T-helper 1 cell treated with Interleukin-12 subunit alpha and Interleukin-12 subunit beta and Interleukin-4 antibody, amounts not matched to agents 30 μg/mL and 1 μg/mL, for 36 hours (primary cell): ENCODE results near the gene FABP6.

Experiments
- H3K27ac Mint-ChIP-seq: one replicate; pipeline ENCODE4 v1.8.0; 2021; ENCODE audit warnings: mild to moderate bottlenecking, mixed read lengths
- H3K27me3 Mint-ChIP-seq: one replicate; pipeline ENCODE4 v1.8.0; 2021; ENCODE audit warnings: low read depth, mixed read lengths
- H3K36me3 Mint-ChIP-seq: one replicate; pipeline ENCODE4 v1.8.0; 2021; ENCODE audit warnings: low read depth, mixed read lengths
- H3K4me1 Mint-ChIP-seq: one replicate; pipeline ENCODE4 v1.8.0; 2021; ENCODE audit warnings: low read depth, mixed read lengths
- H3K4me3 Mint-ChIP-seq: one replicate; pipeline ENCODE4 v1.8.0; 2021; ENCODE audit warnings: mild to moderate bottlenecking, moderate library complexity, mixed read lengths
- H3K9me3 Mint-ChIP-seq: one replicate; pipeline ENCODE4 v1.8.0; 2021; ENCODE audit warnings: mixed read lengths

Gene FABP6

DNA sequence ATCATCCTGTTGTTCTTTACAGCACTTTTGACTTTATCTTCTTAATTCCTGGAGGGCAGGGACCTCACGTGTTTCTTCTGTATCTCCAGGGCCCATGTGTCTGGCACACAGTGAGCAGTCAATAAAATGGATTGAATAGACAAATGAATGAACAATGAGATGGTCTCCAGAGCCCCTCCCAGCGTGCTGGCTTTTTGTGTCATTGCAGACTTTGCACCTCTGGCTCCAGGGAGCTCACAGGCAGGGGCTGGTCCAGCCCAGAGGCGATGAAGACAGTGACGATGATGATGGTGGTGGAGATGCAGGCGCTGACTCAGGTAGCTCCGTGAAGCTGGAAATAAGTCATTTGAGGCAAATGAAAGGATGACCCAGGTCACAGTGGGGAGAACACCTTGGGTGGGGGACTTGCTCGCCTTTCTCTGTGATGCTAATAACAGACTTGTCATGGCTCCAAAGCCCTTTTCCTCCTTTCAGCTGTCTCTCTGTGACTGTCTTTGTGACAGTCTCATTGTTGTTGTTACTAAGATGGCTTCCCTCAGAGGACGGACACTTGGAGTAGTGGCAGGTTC, 30.4 kb upstream of the FABP6 start:
- Mint-ChIP-seq H3K36me3 (no peaks in the 10 kb centered on the region), H3K27ac (no peak overlapping the region), H3K4me1 (peaks cover 2% of the 10 kb centered on the region), H3K27me3 (peaks cover 7% of the 10 kb centered on the region), H3K9me3 (no peaks in the 10 kb centered on the region), H3K4me3 (no peak overlapping the region)

GRCh38 chr5:160199410-160199911, 29.8 kb upstream of the FABP6 start:
- Mint-ChIP-seq H3K4me1 (peaks cover 2% of the 10 kb centered on the region), H3K9me3 (no peaks in the 10 kb centered on the region), H3K4me3 (peak overlapping the region; percentile 66), H3K36me3 (no peaks in the 10 kb centered on the region), H3K27me3 (peaks cover 7% of the 10 kb centered on the region), H3K27ac (no peak overlapping the region)

- Mint-ChIP-seq H3K27ac (no peak overlapping the region), H3K36me3 (no peaks in the 10 kb centered on the region), H3K4me3 (no peak overlapping the region), H3K27me3 (no peaks in the 10 kb centered on the region), H3K4me1 (no peaks in the 10 kb centered on the region), H3K9me3 (no peaks in the 10 kb centered on the region)
These were observed 22.2 kb upstream of the FABP6 start for GRCh38 chr5:160207061-160207460.

DNA sequence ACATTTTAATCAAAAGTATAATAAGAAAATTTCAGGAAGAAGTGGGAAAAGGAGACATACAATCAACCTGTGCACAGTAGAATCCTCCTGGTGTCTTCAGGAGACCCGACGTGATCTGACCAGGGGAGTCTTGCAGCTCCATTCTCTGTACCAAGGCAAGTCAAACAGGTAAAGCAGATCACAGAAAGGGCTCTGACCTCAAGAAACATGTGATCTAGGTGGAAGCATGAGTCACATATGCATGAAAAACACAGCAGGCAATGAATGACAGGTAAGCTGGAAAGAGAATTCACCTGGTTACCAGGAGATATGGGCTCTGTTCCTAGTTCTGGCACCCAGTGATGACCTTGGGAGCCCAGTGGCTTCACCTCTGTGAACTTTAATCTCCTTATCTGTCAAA, 19.4 kb upstream of the FABP6 start:
- Mint-ChIP-seq H3K27ac (no peak overlapping the region), H3K9me3 (no peaks in the 10 kb centered on the region), H3K36me3 (no peaks in the 10 kb centered on the region)

DNA sequence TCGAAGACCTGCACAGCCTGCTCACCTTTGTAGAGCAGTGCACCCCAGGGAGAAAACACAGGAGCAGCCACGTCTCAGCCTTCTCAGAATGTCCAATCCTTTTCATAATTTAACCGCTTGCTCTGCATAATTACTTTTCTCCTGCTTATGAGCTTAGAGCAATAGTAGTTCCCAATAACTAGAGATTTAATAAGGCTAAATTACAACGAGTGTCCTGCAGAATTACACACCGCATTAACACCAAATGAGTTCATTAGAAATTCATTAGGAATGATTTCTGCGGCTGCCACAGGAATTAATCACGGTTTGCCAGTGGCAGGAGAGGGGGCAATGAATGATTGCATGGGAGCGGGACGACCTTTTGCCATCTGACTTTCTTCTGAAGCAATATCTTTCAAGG, 18.7 kb upstream of the FABP6 start:
- no peaks in the 10 kb centered on the region for H3K36me3 Mint-ChIP-seq
- no peak overlapping the region for H3K27ac Mint-ChIP-seq
- no peak overlapping the region for H3K4me3 Mint-ChIP-seq
- H3K9me3 Mint-ChIP-seq = no peaks in the 10 kb centered on the region
- no peaks in the 10 kb centered on the region for H3K27me3 Mint-ChIP-seq
- H3K4me1 Mint-ChIP-seq = no peaks in the 10 kb centered on the region

More for the DNA sequence above, 19.4 kb upstream of the FABP6 start:
- no peaks in the 10 kb centered on the region for H3K27me3 Mint-ChIP-seq
- no peaks in the 10 kb centered on the region for H3K4me1 Mint-ChIP-seq
- no peak overlapping the region for H3K4me3 Mint-ChIP-seq

DNA sequence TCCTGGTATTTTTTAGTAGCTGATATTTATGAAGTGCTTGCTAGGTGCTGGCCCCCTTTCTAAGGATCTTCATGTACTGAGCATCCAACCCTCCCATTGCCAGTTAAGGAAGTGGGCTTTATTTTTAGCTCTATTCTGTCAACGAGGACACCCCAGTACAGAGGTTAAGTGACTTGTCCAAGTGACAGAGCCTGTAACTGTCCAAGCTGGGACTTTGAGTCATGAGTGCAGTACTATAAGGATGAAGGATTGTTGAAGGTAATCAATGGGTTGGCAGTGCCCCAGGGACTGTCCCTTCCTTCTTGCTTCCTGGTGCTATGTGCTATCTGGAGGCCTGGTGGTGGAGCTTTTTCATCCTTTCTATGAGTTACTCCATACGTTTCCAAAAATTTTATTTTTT, 18.0 kb upstream of the FABP6 start:
- Mint-ChIP-seq H3K27me3 (no peaks in the 10 kb centered on the region), H3K9me3 (no peaks in the 10 kb centered on the region), H3K27ac (no peak overlapping the region), H3K4me1 (no peaks in the 10 kb centered on the region), H3K36me3 (no peaks in the 10 kb centered on the region), H3K4me3 (no peak overlapping the region)

- Mint-ChIP-seq H3K27me3 (no peaks in the 10 kb centered on the region), H3K4me3 (no peak overlapping the region), H3K4me1 (no peaks in the 10 kb centered on the region), H3K27ac (no peak overlapping the region), H3K9me3 (no peaks in the 10 kb centered on the region), H3K36me3 (no peaks in the 10 kb centered on the region)
These were observed 15.8 kb upstream of the FABP6 start for GRCh38 chr5:160213537-160213936.

- Mint-ChIP-seq H3K9me3 (no peaks in the 10 kb centered on the region), H3K36me3 (no peaks in the 10 kb centered on the region), H3K4me1 (no peaks in the 10 kb centered on the region), H3K4me3 (no peak overlapping the region), H3K27me3 (no peaks in the 10 kb centered on the region), H3K27ac (no peak overlapping the region)
These were observed 9.9 kb upstream of the FABP6 start for GRCh38 chr5:160219356-160219755.

DNA sequence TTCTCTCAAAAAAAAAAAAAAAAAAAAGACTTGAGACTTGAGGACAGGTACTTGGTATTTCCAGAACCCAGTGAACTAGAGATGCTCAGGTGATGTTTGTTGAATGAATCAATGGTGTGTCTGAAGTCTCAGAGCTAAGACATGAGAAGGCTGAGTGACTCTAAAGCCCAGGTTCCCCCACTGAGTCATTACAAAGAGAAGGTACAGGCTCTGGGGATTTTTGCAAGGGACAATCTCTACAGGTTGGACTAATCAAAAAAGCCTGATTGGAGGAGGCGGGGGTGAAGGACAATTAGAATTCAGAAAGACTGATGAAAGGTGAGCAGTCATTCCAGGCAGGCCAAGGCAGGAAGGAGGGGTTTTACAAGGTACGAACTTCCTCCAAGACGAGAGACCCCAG, 8.2 kb upstream of the FABP6 start:
- Mint-ChIP-seq H3K27me3 (no peaks in the 10 kb centered on the region), H3K36me3 (no peaks in the 10 kb centered on the region), H3K27ac (no peak overlapping the region), H3K4me1 (no peaks in the 10 kb centered on the region), H3K4me3 (no peak overlapping the region), H3K9me3 (no peaks in the 10 kb centered on the region)

- H3K36me3 Mint-ChIP-seq = no peaks in the 10 kb centered on the region
- no peak overlapping the region for H3K27ac Mint-ChIP-seq
- H3K27me3 Mint-ChIP-seq = no peaks in the 10 kb centered on the region
- H3K4me3 Mint-ChIP-seq = no peak overlapping the region
- no peaks in the 10 kb centered on the region for H3K9me3 Mint-ChIP-seq
- peaks cover 1% of the 10 kb centered on the region for H3K4me1 Mint-ChIP-seq
These were observed 2.3 kb upstream of the FABP6 start for GRCh38 chr5:160227012-160227411.

DNA sequence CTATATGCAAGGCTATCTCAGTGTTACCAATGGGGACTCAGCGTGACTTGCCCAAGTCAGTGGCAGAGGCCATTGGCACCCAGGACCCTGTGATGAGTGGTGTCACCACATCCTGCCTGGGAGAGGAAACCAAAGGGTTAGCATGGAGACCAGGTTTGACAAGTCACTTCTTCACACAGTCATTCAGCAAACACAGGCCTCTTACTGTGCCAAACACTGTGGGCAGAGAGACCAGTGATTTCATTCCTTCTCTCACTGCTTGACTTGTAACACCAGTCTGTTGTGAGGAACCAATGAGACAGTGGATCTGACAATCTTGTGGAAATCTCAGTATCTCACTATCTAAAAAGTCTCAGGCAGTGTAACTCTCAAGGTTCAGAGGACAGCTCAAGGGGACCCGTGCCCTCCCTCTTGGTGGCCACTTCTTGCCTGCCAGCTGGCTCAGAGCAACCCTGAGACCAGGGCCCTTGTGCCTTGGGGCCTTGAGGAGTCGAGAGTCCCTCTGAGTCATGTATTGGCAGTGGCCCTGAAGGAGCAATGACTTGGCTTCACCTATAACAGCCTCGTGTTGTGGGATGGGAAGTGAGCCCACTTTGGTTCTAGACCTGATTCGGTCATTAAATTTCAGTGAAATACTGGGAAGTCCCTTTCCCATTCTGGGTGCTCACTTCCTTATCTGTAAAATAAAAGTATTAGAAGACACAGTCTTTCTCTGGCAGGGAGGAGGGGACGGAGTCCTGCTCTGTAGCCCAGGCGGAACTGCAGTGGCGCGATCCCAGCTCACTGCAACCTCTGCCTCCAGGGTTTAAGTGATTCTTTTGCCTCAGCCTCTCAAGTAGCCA, 1.6 kb downstream of the FABP6 start:
- no peak overlapping the region for H3K4me3 Mint-ChIP-seq
- no peaks in the 10 kb centered on the region for H3K9me3 Mint-ChIP-seq
- peaks cover 2% of the 10 kb centered on the region for H3K4me1 Mint-ChIP-seq
- H3K27me3 Mint-ChIP-seq = no peaks in the 10 kb centered on the region
- H3K36me3 Mint-ChIP-seq = no peaks in the 10 kb centered on the region
- no peak overlapping the region for H3K27ac Mint-ChIP-seq

- Mint-ChIP-seq H3K27ac (no peak overlapping the region), H3K27me3 (no peaks in the 10 kb centered on the region), H3K4me1 (peaks cover 2% of the 10 kb centered on the region), H3K9me3 (no peaks in the 10 kb centered on the region), H3K4me3 (no peak overlapping the region), H3K36me3 (no peaks in the 10 kb centered on the region)
These were observed 2.6 kb downstream of the FABP6 start for GRCh38 chr5:160231783-160232342.

DNA sequence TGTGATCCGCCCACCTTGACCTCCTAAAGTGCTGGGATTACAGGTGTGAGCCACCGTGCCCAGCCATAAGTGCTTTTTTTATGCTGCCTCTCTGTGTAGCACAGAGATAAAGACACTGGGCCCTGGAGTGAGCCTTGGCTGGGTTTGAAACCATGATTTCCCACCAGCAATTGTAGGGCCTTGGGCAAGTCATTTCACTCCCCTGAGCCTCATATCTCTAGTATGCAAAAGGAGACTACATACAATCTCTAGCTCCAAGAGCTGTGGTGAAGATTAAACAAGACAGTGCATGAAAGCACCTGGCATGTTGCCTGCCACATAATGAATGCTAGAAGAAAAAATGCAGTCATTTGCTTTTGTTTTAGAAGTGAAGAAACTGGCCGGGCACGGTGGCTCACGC, 3.9 kb downstream of the FABP6 start:
- Mint-ChIP-seq H3K27me3 (no peaks in the 10 kb centered on the region), H3K4me1 (peaks cover 2% of the 10 kb centered on the region), H3K27ac (no peak overlapping the region), H3K36me3 (no peaks in the 10 kb centered on the region), H3K9me3 (no peaks in the 10 kb centered on the region), H3K4me3 (no peak overlapping the region)

DNA sequence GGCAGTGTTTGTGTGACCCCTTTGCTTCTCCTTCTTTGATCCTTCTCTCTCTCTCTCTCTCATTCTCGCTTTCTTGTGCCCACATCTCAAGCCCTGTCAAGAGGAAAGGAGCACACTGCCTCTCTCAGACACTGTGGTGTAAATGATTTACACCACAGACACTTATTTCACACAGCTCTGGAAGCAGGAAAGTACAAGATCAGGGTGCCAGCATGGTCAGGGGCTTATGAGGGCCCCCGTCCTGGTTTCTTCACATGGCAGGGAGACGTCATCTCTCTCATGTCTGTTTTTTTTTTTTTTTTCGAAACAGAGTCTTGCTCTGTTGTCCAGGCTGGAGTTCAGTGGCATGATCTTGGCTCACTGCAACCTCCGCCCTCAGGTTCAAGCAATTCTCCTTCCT, 6.4 kb downstream of the FABP6 start:
- Mint-ChIP-seq H3K27ac (no peak overlapping the region), H3K4me1 (peaks cover 2% of the 10 kb centered on the region), H3K27me3 (no peaks in the 10 kb centered on the region), H3K36me3 (no peaks in the 10 kb centered on the region), H3K9me3 (no peaks in the 10 kb centered on the region), H3K4me3 (no peak overlapping the region)

DNA sequence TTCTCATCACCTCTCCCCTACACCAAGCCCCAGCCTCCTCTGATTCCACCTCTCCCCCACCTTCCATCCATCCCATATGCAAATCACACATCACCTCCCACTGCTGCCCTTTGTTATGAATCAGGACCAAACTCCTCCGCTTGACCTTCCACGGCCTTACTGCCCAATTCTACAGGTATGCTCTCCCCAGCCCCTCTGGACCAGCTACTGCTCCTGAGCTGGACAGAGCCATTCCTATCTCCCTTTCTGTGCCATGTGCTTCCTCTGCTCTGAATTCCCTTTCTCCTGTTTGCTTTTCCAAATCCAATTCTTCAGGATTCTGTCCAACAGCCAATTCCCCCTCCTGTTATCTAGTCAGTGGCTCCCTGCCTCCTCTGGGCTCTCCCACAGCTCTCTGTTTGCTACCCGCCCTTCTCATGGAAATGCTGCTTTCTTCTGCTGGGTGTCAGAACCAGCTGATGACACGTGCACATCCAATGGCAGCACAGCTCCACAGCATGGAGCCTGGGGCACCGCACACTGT, 8.3 kb downstream of the FABP6 start:
- H3K4me1 Mint-ChIP-seq = no peaks in the 10 kb centered on the region
- no peaks in the 10 kb centered on the region for H3K36me3 Mint-ChIP-seq
- no peaks in the 10 kb centered on the region for H3K9me3 Mint-ChIP-seq
- H3K27ac Mint-ChIP-seq = no peak overlapping the region
- H3K27me3 Mint-ChIP-seq = no peaks in the 10 kb centered on the region
- no peak overlapping the region for H3K4me3 Mint-ChIP-seq
